Lung (tissue), 12 donors: Measurements from ENCODE around the gene GABBR2. TPM values are rescaled to one million over a fixed set of nuclear protein-coding genes. Genes with fewer than 3 reads are reported as not detected.

Source experiments
- ATAC-seq: fragments of 200-7000 bp; cut with Tn5 transposase; one replicate; pipeline ENCODE4 v1.9.1; 2020; ENCODE audit warnings: moderate number of reproducible peaks; ENCODE audit not compliant: insufficient read depth, low FRiP score
- DNase-seq, 3 donors: peaks; one replicate each; pipeline ENCODE4 v3.0.0-alpha.2; 2013 to 2017
- H3K27ac ChIP-seq, 2 donors: one replicate each; pipeline ENCODE4 v1.5.1; 2013; ENCODE audit warnings: mild to moderate bottlenecking in 2 of 2, moderate library complexity in 2 of 2, control low read depth in 1 of 2, inconsistent platforms in 1 of 2, low read depth in 1 of 2, low read length in 1 of 2
- H3K27me3 ChIP-seq, 3 donors: one replicate each; pipeline ENCODE4 v1.5.1; 2013; ENCODE audit warnings: low read length in 2 of 3; ENCODE audit not compliant: control insufficient read depth in 3 of 3, insufficient read depth in 3 of 3
- H3K36me3 ChIP-seq, 4 donors: one replicate each; pipeline ENCODE4 v1.5.1; 2013; ENCODE audit warnings: low read length in 4 of 4, mild to moderate bottlenecking in 1 of 4, moderate library complexity in 1 of 4; ENCODE audit not compliant: control insufficient read depth in 4 of 4, insufficient read depth in 4 of 4
- H3K4me1 ChIP-seq, 5 donors: one replicate each; pipeline ENCODE4 v1.5.1; 2013; ENCODE audit warnings: low read length in 5 of 5, mild to moderate bottlenecking in 2 of 5, moderate library complexity in 1 of 5; ENCODE audit not compliant: control insufficient read depth in 5 of 5, insufficient read depth in 5 of 5
- H3K4me3 ChIP-seq: one replicate; pipeline ENCODE4 v1.5.1; 2013; ENCODE audit warnings: mild to moderate bottlenecking, control low read depth, moderate library complexity
- H3K9ac ChIP-seq, 2 donors: one replicate each; pipeline ENCODE4 v1.5.1; 2013; ENCODE audit warnings: low read length in 2 of 2, control low read depth in 1 of 2; ENCODE audit not compliant: insufficient read depth in 1 of 2
- H3K9me3 ChIP-seq, 4 donors: one replicate each; pipeline ENCODE4 v1.5.1; 2013; ENCODE audit warnings: low read length in 3 of 4, mild to moderate bottlenecking in 1 of 4, moderate library complexity in 1 of 4; ENCODE audit not compliant: control insufficient read depth in 4 of 4, insufficient read depth in 3 of 4
- WGBS, 2 donors: extraction: QIAGEN DNeasy Blood & Tissue Kit; methylation state at CpG; one replicate each; pipeline ENCODE4 v1.1.7; 2013; 5-methylcytosine and 5-hydroxymethylcytosine counted together
- polyA plus RNA-seq, 2 donors: library from polyadenylated mRNA; stranded (reverse); fragments of 200-250 nt; gene quantifications; one replicate each; pipeline ENCODE4 v1.2.1, GENCODE V29; 2013
- total RNA-seq, 2 donors: library from RNA; depleted of rRNA in 1 of 2; stranded (reverse); fragments of >200 nt in 1 of 2; gene quantifications; one replicate each; pipeline ENCODE4 v1.2.1, GENCODE V29; 2014 to 2021
- TF ChIP-seq, protein P1 (sequence below): IDR thresholded peaks from 2 replicates; pipeline ENCODE4 v1.5.1; 2012; ENCODE audit warnings: mild to moderate bottlenecking; ENCODE audit errors: control extremely low read depth, extremely low read depth
- donor health status: control.
- donor health status: control.
- donor health status: Bipolar disorder and iron deficiency.
- donor health status: healthy.
- donor health status: DM: yes; HTN: yes; CAD: no.

GABBR2 gene
- total and polyA plus RNA-seq, 4 donors, result 0.40 to 1.8 (median 0.64) TPM

DNA sequence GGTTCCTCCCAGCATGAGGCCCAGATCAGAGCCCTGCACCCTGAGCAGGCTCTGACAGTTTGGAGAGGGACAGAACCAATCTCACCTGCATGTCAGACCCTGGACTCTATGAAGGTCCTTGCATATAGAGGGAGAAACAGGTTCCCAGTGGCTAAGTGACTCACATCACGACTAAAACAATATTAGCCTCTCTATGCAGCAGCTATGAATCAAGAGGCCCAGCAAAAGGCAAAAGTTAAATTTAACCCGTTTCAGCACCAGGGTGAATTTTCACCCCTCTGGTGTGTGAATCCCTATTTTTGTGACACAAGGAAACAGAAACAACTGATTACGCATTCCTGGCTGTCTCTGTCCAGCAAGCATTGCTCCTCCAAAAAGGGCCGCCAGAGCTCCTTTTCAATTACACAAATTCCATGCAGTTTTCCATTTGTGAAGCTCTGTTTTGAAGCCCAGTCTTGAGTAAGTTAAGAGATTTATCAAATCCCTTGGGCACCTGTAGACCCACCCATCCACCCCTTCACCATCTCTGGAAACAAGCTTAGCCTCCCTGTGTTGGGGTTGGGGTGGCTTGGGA lies 136.6 kb downstream of the GABBR2 start:
- Histone ChIP-seq H3K4me1 (peaks cover 0 to 4% (median 0%) of the 10 kb centered on the region in 5 donors), H3K27ac (no peak overlapping the region), H3K4me3 (no peak overlapping the region), H3K36me3 (no peaks in the 10 kb centered on the region), H3K27me3 (no peaks in the 10 kb centered on the region), H3K9ac (no peak overlapping the region), H3K9me3 (peaks cover 0 to 2% (median 1%) of the 10 kb centered on the region in 4 donors)
- DNase-seq, result no peak
- TF ChIP-seq, protein P1, sequence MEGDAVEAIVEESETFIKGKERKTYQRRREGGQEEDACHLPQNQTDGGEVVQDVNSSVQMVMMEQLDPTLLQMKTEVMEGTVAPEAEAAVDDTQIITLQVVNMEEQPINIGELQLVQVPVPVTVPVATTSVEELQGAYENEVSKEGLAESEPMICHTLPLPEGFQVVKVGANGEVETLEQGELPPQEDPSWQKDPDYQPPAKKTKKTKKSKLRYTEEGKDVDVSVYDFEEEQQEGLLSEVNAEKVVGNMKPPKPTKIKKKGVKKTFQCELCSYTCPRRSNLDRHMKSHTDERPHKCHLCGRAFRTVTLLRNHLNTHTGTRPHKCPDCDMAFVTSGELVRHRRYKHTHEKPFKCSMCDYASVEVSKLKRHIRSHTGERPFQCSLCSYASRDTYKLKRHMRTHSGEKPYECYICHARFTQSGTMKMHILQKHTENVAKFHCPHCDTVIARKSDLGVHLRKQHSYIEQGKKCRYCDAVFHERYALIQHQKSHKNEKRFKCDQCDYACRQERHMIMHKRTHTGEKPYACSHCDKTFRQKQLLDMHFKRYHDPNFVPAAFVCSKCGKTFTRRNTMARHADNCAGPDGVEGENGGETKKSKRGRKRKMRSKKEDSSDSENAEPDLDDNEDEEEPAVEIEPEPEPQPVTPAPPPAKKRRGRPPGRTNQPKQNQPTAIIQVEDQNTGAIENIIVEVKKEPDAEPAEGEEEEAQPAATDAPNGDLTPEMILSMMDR, result no peak
- WGBS, 2 donors, result 78 to 83% methylated on average over 4 of the region's 4 CpGs
- no peak for ATAC-seq

DNA sequence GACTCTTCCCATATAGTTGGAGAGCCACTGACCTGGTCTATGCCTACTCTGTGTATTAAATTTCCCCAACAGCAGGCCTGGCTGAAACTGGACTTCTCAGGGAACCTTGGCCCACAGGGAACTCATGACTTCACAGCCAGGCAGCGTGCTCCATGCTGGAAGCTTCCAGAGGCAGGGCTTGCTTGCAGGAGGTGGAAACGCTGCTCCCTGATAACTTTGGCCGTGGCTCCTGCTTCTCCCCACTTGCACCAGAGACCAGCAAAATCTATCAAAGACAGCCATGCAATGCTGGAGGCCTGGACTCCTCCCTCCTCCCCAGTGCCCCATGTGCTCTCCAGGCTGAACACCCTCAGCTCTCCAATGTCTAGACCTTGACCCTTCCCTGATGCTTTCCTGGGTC lies 137.1 kb downstream of the GABBR2 start:
- WGBS, 2 donors, result 89 to 92% methylated on average over 3 of the region's 3 CpGs
- peaks cover 0 to 2% (median 0%) of the 10 kb centered on the region in 4 donors for H3K9me3 ChIP-seq
- no peak for DNase-seq
- TF ChIP-seq, protein P1, result no peak
- peaks cover 0 to 4% (median 0%) of the 10 kb centered on the region in 5 donors for H3K4me1 ChIP-seq
- no peak overlapping the region for H3K9ac ChIP-seq
- no peaks in the 10 kb centered on the region for H3K27me3 ChIP-seq
- H3K4me3 ChIP-seq, result no peak overlapping the region
- ATAC-seq, result no peak
- no peak overlapping the region for H3K27ac ChIP-seq
- no peaks in the 10 kb centered on the region for H3K36me3 ChIP-seq

DNA sequence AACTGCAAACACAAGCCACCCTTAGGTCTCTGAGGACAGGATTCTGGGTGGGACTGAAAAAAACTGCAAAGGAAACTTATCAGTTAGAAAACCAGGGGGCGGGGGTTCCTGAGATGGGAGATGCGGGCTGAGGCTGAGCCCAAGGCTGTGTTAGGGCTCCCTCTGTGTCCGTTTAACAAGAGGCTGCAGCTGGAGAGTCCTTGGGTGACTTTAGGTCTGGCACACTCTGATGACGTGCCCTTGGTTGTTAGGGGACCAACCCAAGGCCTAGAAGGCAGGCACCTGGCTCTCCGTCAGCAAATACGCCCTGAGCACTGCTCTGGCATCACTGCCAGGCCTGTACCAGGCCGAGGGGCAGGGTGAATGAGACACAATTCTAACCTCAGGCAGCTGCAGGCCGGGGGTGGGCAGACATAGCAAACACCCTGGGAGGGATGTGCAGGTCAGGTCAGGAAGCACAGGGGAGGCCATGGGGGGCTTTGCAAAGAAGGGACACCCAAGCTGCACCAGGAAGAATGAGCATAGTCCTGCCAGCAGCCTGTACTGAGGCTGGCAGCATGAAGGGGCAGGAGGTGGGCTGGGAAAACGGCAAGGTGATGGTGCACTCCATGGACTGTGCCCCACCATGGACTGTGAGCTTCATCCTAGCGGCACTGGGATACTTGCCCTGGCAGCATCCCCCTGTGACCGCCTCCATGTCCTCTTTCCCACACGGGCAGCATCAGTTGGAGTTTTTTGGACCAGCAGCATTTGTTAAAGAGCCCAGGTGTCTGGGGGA lies 137.9 kb downstream of the GABBR2 start:
- Histone ChIP-seq H3K4me1 (peaks cover 0 to 4% (median 0%) of the 10 kb centered on the region in 5 donors), H3K27ac (no peak overlapping the region), H3K27me3 (no peaks in the 10 kb centered on the region), H3K36me3 (no peaks in the 10 kb centered on the region), H3K4me3 (no peak overlapping the region), H3K9ac (no peak overlapping the region), H3K9me3 (peaks cover 0 to 2% (median 0%) of the 10 kb centered on the region in 4 donors)
- no peak for DNase-seq
- ATAC-seq, result no peak
- 78 to 82% methylated on average over 12 of the region's 12 CpGs for WGBS, 2 donors
- TF ChIP-seq, protein P1, result no peak
